Neural cell (in vitro differentiated cells): Measurements from ENCODE around the gene ZNF407. TPM values are rescaled to one million over a fixed set of nuclear protein-coding genes. Genes with fewer than 3 reads are reported as not detected.

Experiments used
- H2AFZ ChIP-seq: fragments of 200-600, 300-800 bp; sonication (generic), shearing (Covaris generic); 2 replicates; pipeline ENCODE4 v1.6.0; 2014; ENCODE audit warnings: low read depth, mild to moderate bottlenecking, antibody characterized with exemption, low read length, moderate library complexity
- H3F3A ChIP-seq: fragments of 200-600 bp; shearing (Covaris generic); 2 replicates; pipeline ENCODE4 v1.6.1; 2016; ENCODE audit warnings: mild to moderate bottlenecking, moderate library complexity, mixed read lengths, antibody characterized with exemption, low read length; ENCODE audit not compliant: insufficient read depth, poor library complexity, severe bottlenecking
- H3K27ac ChIP-seq: fragments of 200-600, 300-800 bp; sonication (generic), shearing (Covaris generic); 2 replicates; pipeline ENCODE4 v1.5.1; 2014; ENCODE audit warnings: mild to moderate bottlenecking, low read length, moderate library complexity
- H3K27me3 ChIP-seq: fragments of 300-800, 200-600 bp; sonication (generic), shearing (Covaris generic); 2 replicates; pipeline ENCODE4 v1.6.0; 2014; ENCODE audit warnings: mild to moderate bottlenecking, low read depth, low read length, moderate library complexity; ENCODE audit not compliant: insufficient read depth
- H3K36me3 ChIP-seq: fragments of 300-800, 200-600 bp; sonication (generic), shearing (Covaris generic); 2 replicates; pipeline ENCODE4 v1.5.1; 2014; ENCODE audit warnings: mild to moderate bottlenecking, antibody characterized with exemption, low read length, moderate library complexity; ENCODE audit not compliant: insufficient read depth
- H3K4me2 ChIP-seq: fragments of 300-800, 200-600 bp; sonication (generic), shearing (Covaris generic); 2 replicates; pipeline ENCODE4 v1.6.0; 2014; ENCODE audit warnings: mild to moderate bottlenecking, low read length
- H3K4me3 ChIP-seq: fragments of 300-800, 200-600 bp; sonication (generic), shearing (Covaris generic); 2 replicates; pipeline ENCODE4 v1.5.1; 2014; ENCODE audit warnings: mild to moderate bottlenecking, low read length, moderate library complexity
- H3K79me2 ChIP-seq: fragments of 200-600 bp; shearing (Covaris generic); replicated peaks from 2 replicates; pipeline ENCODE4 v1.6.0; 2014; ENCODE audit warnings: mild to moderate bottlenecking, low read length, moderate library complexity; ENCODE audit not compliant: insufficient read depth
- H3K9ac ChIP-seq: fragments of 300-800, 200-600 bp; sonication (generic), shearing (Covaris generic); 2 replicates; pipeline ENCODE4 v1.6.1; 2016; ENCODE audit warnings: mild to moderate bottlenecking, low read length, mixed read lengths
- H3K9me2 ChIP-seq: fragments of 200-600 bp; shearing (Covaris generic); 2 replicates; pipeline ENCODE4 v1.6.1; 2016; ENCODE audit warnings: mild to moderate bottlenecking, low read length, mixed read lengths; ENCODE audit not compliant: insufficient read depth
- H3K9me3 ChIP-seq: fragments of 200-600, 300-800 bp; sonication (generic), shearing (Covaris generic); 2 replicates; pipeline ENCODE4 v1.6.1; 2016; ENCODE audit warnings: mild to moderate bottlenecking, mixed run types, low read length, moderate library complexity, mixed read lengths
- H4K20me1 ChIP-seq: fragments of 200-600 bp; shearing (Covaris generic); 2 replicates; pipeline ENCODE4 v1.6.1; 2016; ENCODE audit warnings: mild to moderate bottlenecking, mixed run types; ENCODE audit not compliant: insufficient read depth
- CTCF ChIP-seq: fragments of 450-650 bp; IDR thresholded peaks from 2 replicates; pipeline ENCODE4 v1.5.1; 2014; ENCODE audit warnings: antibody characterized with exemption, mild to moderate bottlenecking, moderate library complexity; ENCODE audit not compliant: poor library complexity, severe bottlenecking
- EP300 ChIP-seq: fragments of 450-650 bp; conservative IDR thresholded peaks from 2 replicates; pipeline ENCODE4 v1.6.1; 2014; ENCODE audit warnings: antibody characterized with exemption, mild to moderate bottlenecking, moderate library complexity; ENCODE audit not compliant: poor library complexity, severe bottlenecking
- EZH2 ChIP-seq: fragments of 200-600, 300-800 bp; shearing (Covaris generic), sonication (generic); IDR thresholded peaks from 2 replicates; pipeline ENCODE4 v1.6.1; 2014; ENCODE audit warnings: antibody characterized with exemption, low read length, borderline replicate concordance, mild to moderate bottlenecking; ENCODE audit not compliant: insufficient read depth, poor library complexity, severe bottlenecking
- MXI1 ChIP-seq: fragments of 450-650 bp; conservative IDR thresholded peaks from 2 replicates; pipeline ENCODE4 v1.6.1; 2014; ENCODE audit warnings: antibody characterized with exemption, mild to moderate bottlenecking; ENCODE audit not compliant: poor library complexity, severe bottlenecking
- POLR2AphosphoS5 ChIP-seq: IDR thresholded peaks from 2 replicates; pipeline ENCODE4 v1.6.1; 2012
- RAD21 ChIP-seq: fragments of 450-650 bp; conservative IDR thresholded peaks from 2 replicates; pipeline ENCODE4 v1.6.1; 2014; ENCODE audit warnings: antibody characterized with exemption, mild to moderate bottlenecking, moderate library complexity
- SMC3 ChIP-seq: fragments of 450-650 bp; conservative IDR thresholded peaks from 2 replicates; pipeline ENCODE4 v1.6.1; 2014; ENCODE audit warnings: antibody characterized with exemption, mild to moderate bottlenecking, moderate library complexity; ENCODE audit not compliant: poor library complexity
- TAF1 ChIP-seq: IDR thresholded peaks from 2 replicates; pipeline ENCODE4 v1.6.1; 2012; ENCODE audit warnings: low read depth
- polyA plus RNA-seq: library from polyadenylated mRNA; depleted of rRNA; stranded (reverse); fragments of >200 nt; gene quantifications from 2 replicates; pipeline ENCODE4 v1.2.3, GENCODE V29; 2014
- TF ChIP-seq, protein P1 (sequence below): IDR thresholded peaks from 2 replicates; pipeline ENCODE4 v1.6.1; 2012; ENCODE audit warnings: borderline replicate concordance

Gene ZNF407
- polyA plus RNA-seq, 1 donor from 2014 or later: 2.9 TPM

DNA sequence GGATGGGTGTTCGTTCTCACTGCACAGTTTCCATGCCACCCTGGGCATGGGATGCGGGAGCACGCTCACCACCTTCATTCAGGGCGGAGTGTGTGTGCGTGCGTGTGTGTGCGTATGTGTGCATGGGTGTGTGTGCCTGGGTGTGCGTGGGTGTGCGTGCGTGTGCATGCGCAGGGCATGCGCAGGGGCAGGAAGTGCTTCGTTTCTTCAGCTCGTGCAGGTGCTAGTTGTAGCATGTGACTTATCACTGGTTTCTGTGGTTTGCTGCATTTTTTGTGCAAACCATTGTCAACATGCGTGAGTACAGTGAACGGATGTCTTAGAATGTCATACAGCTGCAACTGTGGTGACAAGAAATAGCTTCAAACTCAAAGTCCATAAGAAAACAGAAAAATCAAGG, 431.8 kb downstream of the ZNF407 start:
- Histone ChIP-seq H3K9ac (no peak overlapping the region), H3K4me3 (no peak overlapping the region), H2AFZ (no peak overlapping the region), H3K36me3 (no peaks in the 10 kb centered on the region), H4K20me1 (no peaks in the 10 kb centered on the region), H3K9me3 (no peaks in the 10 kb centered on the region), H3K27me3 (no peaks in the 10 kb centered on the region), H3K79me2 (no peaks in the 10 kb centered on the region), H3F3A (no peaks in the 10 kb centered on the region), H3K27ac (no peak overlapping the region), H3K9me2 (no peaks in the 10 kb centered on the region), H3K4me2 (no peak overlapping the region)
- TF ChIP-seq, protein P1, sequence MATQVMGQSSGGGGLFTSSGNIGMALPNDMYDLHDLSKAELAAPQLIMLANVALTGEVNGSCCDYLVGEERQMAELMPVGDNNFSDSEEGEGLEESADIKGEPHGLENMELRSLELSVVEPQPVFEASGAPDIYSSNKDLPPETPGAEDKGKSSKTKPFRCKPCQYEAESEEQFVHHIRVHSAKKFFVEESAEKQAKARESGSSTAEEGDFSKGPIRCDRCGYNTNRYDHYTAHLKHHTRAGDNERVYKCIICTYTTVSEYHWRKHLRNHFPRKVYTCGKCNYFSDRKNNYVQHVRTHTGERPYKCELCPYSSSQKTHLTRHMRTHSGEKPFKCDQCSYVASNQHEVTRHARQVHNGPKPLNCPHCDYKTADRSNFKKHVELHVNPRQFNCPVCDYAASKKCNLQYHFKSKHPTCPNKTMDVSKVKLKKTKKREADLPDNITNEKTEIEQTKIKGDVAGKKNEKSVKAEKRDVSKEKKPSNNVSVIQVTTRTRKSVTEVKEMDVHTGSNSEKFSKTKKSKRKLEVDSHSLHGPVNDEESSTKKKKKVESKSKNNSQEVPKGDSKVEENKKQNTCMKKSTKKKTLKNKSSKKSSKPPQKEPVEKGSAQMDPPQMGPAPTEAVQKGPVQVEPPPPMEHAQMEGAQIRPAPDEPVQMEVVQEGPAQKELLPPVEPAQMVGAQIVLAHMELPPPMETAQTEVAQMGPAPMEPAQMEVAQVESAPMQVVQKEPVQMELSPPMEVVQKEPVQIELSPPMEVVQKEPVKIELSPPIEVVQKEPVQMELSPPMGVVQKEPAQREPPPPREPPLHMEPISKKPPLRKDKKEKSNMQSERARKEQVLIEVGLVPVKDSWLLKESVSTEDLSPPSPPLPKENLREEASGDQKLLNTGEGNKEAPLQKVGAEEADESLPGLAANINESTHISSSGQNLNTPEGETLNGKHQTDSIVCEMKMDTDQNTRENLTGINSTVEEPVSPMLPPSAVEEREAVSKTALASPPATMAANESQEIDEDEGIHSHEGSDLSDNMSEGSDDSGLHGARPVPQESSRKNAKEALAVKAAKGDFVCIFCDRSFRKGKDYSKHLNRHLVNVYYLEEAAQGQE: no peak
- no peak for TF ChIP-seq RAD21
- TF ChIP-seq SMC3: no peak
- no peak for TF ChIP-seq EZH2
- TF ChIP-seq POLR2AphosphoS5: no peak
- no peak for TF ChIP-seq TAF1
- TF ChIP-seq EP300: no peak
- no peak for TF ChIP-seq MXI1
- TF ChIP-seq CTCF: no peak

DNA sequence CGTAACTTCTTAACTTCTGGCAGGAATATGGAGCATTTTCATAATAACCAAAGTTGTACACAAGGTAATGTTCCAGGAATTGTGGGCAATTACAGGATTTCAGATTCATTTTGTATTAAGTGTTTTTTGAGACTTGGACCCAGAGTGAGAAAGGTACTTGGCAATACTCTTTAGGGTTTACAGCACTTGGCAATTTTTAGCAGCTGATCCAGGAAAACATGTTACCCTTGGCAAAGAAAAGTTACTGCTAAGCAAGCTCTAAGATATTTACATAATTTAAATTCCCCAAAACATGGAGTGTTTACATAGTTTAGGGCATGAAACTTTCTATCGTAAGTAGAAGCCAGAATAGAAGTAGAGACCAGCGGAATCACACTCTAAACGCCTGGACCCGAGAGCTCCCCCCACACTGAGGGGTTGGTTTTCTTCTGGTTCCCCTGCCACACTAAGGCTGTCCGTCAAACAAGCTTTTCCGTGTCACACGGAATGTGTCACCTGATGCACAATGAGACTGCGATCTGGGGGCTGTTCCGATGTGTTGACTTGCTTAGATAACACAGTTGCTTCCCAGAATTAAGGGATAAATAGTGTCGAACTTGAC, 434.1 kb downstream of the ZNF407 start:
- TF ChIP-seq RAD21 (no peak), TAF1 (no peak), EZH2 (no peak), MXI1 (no peak), EP300 (no peak), SMC3 (no peak), POLR2AphosphoS5 (no peak), CTCF (no peak)
- TF ChIP-seq, protein P1: no peak
- H3K9me3 ChIP-seq: no peaks in the 10 kb centered on the region
- no peak overlapping the region for H3K4me2 ChIP-seq
- no peaks in the 10 kb centered on the region for H3K36me3 ChIP-seq
- peaks cover 5% of the 10 kb centered on the region for H3K27me3 ChIP-seq
- no peak overlapping the region for H3K9ac ChIP-seq
- H3K4me3 ChIP-seq: no peak overlapping the region
- no peak overlapping the region for H3K27ac ChIP-seq
- H4K20me1 ChIP-seq: no peaks in the 10 kb centered on the region
- H2AFZ ChIP-seq: no peak overlapping the region
- no peaks in the 10 kb centered on the region for H3K9me2 ChIP-seq
- H3K79me2 ChIP-seq: no peaks in the 10 kb centered on the region
- H3F3A ChIP-seq: no peaks in the 10 kb centered on the region
